GM23338 (cell line): ENCODE measurements around the gene STK24. TPM values are rescaled to one million over a fixed set of nuclear protein-coding genes. Genes with fewer than 3 reads are reported as not detected.

ENCODE experiments used
- ATAC-seq: fragments of 200-7000 bp; cut with Tn5 transposase; 3 replicates; pipeline ENCODE4 v1.9.1; 2020
- DNase-seq: peaks from one replicate; pipeline ENCODE4 v3.0.0-alpha.2; 2015; ENCODE audit warnings: low spot score
- H2AFZ ChIP-seq: fragments of 200-600 bp; sonication (generic); 2 replicates; pipeline ENCODE4 v1.8.0; 2016; ENCODE audit warnings: antibody characterized with exemption, mild to moderate bottlenecking, moderate library complexity
- H3F3A ChIP-seq: fragments of 200-600 bp; sonication (generic); replicated peaks from 2 replicates; pipeline ENCODE4 v1.8.0; 2017; ENCODE audit warnings: antibody characterized with exemption, mixed run types, low read depth
- H3K27ac ChIP-seq: fragments of 200-600 bp; sonication (generic); 2 replicates; pipeline ENCODE4 v1.6.1; 2016; ENCODE audit warnings: low read depth
- H3K27me3 ChIP-seq: fragments of 200-600 bp; sonication (generic); 2 replicates; pipeline ENCODE4 v1.8.0; 2016; ENCODE audit warnings: mild to moderate bottlenecking, mixed run types, moderate library complexity; ENCODE audit not compliant: insufficient read depth
- H3K36me3 ChIP-seq: fragments of 200-600 bp; sonication (generic); 2 replicates; pipeline ENCODE4 v1.8.0; 2016; ENCODE audit warnings: mild to moderate bottlenecking; ENCODE audit not compliant: insufficient read depth
- H3K4me1 ChIP-seq: fragments of 200-600 bp; sonication (generic); 2 replicates; pipeline ENCODE4 v1.8.0; 2016; ENCODE audit warnings: mild to moderate bottlenecking, moderate library complexity; ENCODE audit not compliant: insufficient read depth
- H3K4me2 ChIP-seq: fragments of 200-600 bp; sonication (generic); 2 replicates; pipeline ENCODE4 v1.7.1; 2017; ENCODE audit warnings: mixed run types
- H3K4me3 ChIP-seq: fragments of 200-600 bp; sonication (generic); 2 replicates; pipeline ENCODE4 v1.6.1; 2016; ENCODE audit warnings: mixed run types
- H3K79me2 ChIP-seq: fragments of 200-600 bp; sonication (generic); replicated peaks from 2 replicates; pipeline ENCODE4 v1.8.0; 2017; ENCODE audit warnings: mild to moderate bottlenecking; ENCODE audit not compliant: insufficient read depth
- H3K9me2 ChIP-seq: fragments of 200-600 bp; sonication (generic); 2 replicates; pipeline ENCODE4 v1.8.0; 2017; ENCODE audit not compliant: insufficient read depth
- H4K20me1 ChIP-seq: fragments of 200-600 bp; sonication (generic); replicated peaks from 2 replicates; pipeline ENCODE4 v1.8.0; 2017; ENCODE audit warnings: mild to moderate bottlenecking; ENCODE audit not compliant: insufficient read depth
- H3K27ac Mint-ChIP-seq: 2 replicates; pipeline ENCODE4 v1.8.0; 2020; ENCODE audit warnings: inconsistent platforms, mild to moderate bottlenecking, moderate library complexity, mixed read lengths
- H3K27me3 Mint-ChIP-seq: 3 replicates; pipeline ENCODE4 v1.8.0; 2022; ENCODE audit warnings: low read depth, mild to moderate bottlenecking, moderate library complexity, mixed read lengths, inconsistent platforms; ENCODE audit not compliant: insufficient read depth, poor library complexity
- H3K36me3 Mint-ChIP-seq: 3 replicates; pipeline ENCODE4 v1.8.0; 2021; ENCODE audit warnings: low read depth, mild to moderate bottlenecking, inconsistent platforms, moderate library complexity, mixed read lengths
- H3K4me1 Mint-ChIP-seq: 3 replicates; pipeline ENCODE4 v1.8.0; 2020; ENCODE audit warnings: mild to moderate bottlenecking, inconsistent platforms, mixed read lengths
- H3K4me3 Mint-ChIP-seq: 3 replicates; pipeline ENCODE4 v1.8.0; 2021; ENCODE audit warnings: moderate library complexity, mild to moderate bottlenecking, inconsistent platforms, mixed read lengths
- H3K9me3 Mint-ChIP-seq: 3 replicates; pipeline ENCODE4 v1.8.0; 2020; ENCODE audit warnings: moderate library complexity, mild to moderate bottlenecking, inconsistent platforms, mixed read lengths
- CREB1 ChIP-seq: fragments of 250-450 bp; sonication (Bioruptor Pico); IDR thresholded peaks from 2 replicates; pipeline ENCODE4 v1.5.0; 2020; ENCODE audit warnings: low read depth, mild to moderate bottlenecking, moderate library complexity
- CTCF ChIP-seq, 2 experiments: fragments of 200-600 bp in 1 of 2; sonication (generic) in 1 of 2; conservative IDR thresholded peaks; 2 replicates each; pipeline versions ENCODE4 v1.5.1 to v1.6.1; 2016 to 2017; ENCODE audit warnings: antibody characterized with exemption in 2 of 2, low read depth in 2 of 2, mild to moderate bottlenecking in 2 of 2, moderate library complexity in 1 of 2
- ETS1 ChIP-seq: IDR thresholded peaks from 2 replicates; pipeline ENCODE4 v1.6.1; 2016; ENCODE audit warnings: antibody characterized with exemption
- EZH2 ChIP-seq: fragments of 200-600 bp; sonication (generic); IDR thresholded peaks from one replicate; pipeline ENCODE4 v1.8.0; 2017; ENCODE audit warnings: antibody characterized with exemption, mild to moderate bottlenecking, low read depth; ENCODE audit not compliant: unreplicated experiment
- EZH2phosphoT487 ChIP-seq: fragments of 200-600 bp; sonication (generic); IDR thresholded peaks from one replicate; pipeline ENCODE4 v1.8.1; 2018; ENCODE audit warnings: antibody characterized with exemption; ENCODE audit not compliant: unreplicated experiment
- JUNB ChIP-seq: IDR thresholded peaks from one replicate; pipeline ENCODE4 v1.6.1; 2016; ENCODE audit warnings: antibody characterized with exemption; ENCODE audit not compliant: unreplicated experiment
- NANOG ChIP-seq: IDR thresholded peaks from 2 replicates; pipeline ENCODE4 v1.6.1; 2016; ENCODE audit warnings: antibody characterized with exemption, borderline replicate concordance
- POLR2AphosphoS5 ChIP-seq: IDR thresholded peaks from 2 replicates; pipeline ENCODE4 v1.6.1; 2016; ENCODE audit warnings: antibody characterized with exemption, low read depth
- REST ChIP-seq: IDR thresholded peaks from one replicate; pipeline ENCODE4 v1.6.1; 2018; ENCODE audit warnings: antibody characterized with exemption; ENCODE audit not compliant: unreplicated experiment
- STAT1 ChIP-seq: IDR thresholded peaks from one replicate; pipeline ENCODE4 v1.6.1; 2016; ENCODE audit warnings: antibody characterized with exemption; ENCODE audit not compliant: unreplicated experiment
- ZNF114 ChIP-seq: fragments of 250-450 bp; sonication (Bioruptor Pico); IDR thresholded peaks from 2 replicates; pipeline ENCODE4 v1.5.0; 2020; ENCODE audit warnings: mild to moderate bottlenecking, moderate library complexity
- ZNF331 ChIP-seq: fragments of 250-450 bp; sonication (Bioruptor Pico); IDR thresholded peaks from 2 replicates; pipeline ENCODE4 v1.5.0; 2020; ENCODE audit warnings: low read depth, mild to moderate bottlenecking, moderate library complexity
- polyA plus RNA-seq: library from polyadenylated mRNA; unstranded; fragments of >200 nt; fragmentation: Nextera tagmentation; extraction: Ambion mirVana; gene quantifications from 2 replicates; pipeline ENCODE4 v1.2.1, GENCODE V29; 2016
- total RNA-seq: library from RNA; depleted of rRNA; stranded (reverse); fragments of >200 nt; shearing (Covaris generic); gene quantifications from 2 replicates; pipeline ENCODE4 v1.2.3, GENCODE V29; 2014
- TF ChIP-seq, protein P1 (sequence below): fragments of 250-450 bp; sonication (Bioruptor Pico); IDR thresholded peaks from 2 replicates; pipeline ENCODE4 v1.5.0; 2020; ENCODE audit warnings: mild to moderate bottlenecking, moderate library complexity

Gene STK24
- total and polyA plus RNA-seq, 2 experiments from 2014 or later = 56.5 to 144 TPM

DNA sequence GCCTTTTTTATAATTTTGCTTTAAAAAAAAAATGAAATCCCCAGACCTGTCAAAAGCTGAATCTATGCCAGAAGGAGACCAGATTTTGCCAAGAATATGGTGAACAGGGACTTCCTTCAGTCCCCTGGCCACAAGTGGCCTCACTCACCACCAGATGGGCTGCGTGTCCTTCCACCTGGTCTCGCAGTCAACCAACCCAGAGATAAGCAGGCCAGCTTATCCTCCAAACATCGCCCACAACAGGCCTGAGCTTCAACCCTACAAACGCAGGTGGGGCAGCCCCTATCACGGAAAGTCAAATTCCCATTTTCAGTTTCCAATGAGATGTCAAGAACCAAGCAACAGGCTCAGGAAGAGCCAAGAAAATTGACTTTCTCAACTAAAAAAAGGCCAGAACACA, 30.5 kb downstream of the STK24 start:
- no peaks in the 10 kb centered on the region for H3K27me3 ChIP-seq
- peaks cover 6% of the 10 kb centered on the region for H3K27me3 Mint-ChIP-seq
- no peak overlapping the region for H3K4me3 ChIP-seq
- peaks cover 33% of the 10 kb centered on the region for H3K4me1 ChIP-seq
- ATAC-seq = no peak
- no peaks in the 10 kb centered on the region for H3K36me3 ChIP-seq
- H3K4me3 Mint-ChIP-seq = no peak overlapping the region; the same call in 2 of the 3 replicates
- H3K27ac Mint-ChIP-seq = peak overlapping the region; percentile 56
- H3K79me2 ChIP-seq = peaks cover 100% of the 10 kb centered on the region
- peaks cover 55% of the 10 kb centered on the region for H4K20me1 ChIP-seq
- no peak overlapping the region for H3K4me2 ChIP-seq
- H3F3A ChIP-seq = no peaks in the 10 kb centered on the region
- TF ChIP-seq CREB1 (CRISPR knock-in tag) (no peak), ETS1 (no peak), ZNF114 (CRISPR knock-in tag) (no peak), STAT1 (no peak), JUNB (no peak), REST (no peak), EZH2 (no peak), CTCF (conservative IDR thresholded peaks at IDR 0.05; ENCODE audit: low read depth in 2 of 2) (no peak; a peak in 1 of 4 replicates), NANOG (no peak), ZNF331 (CRISPR knock-in tag) (no peak), EZH2phosphoT487 (no peak), POLR2AphosphoS5 (no peak)
- TF ChIP-seq, protein P1, sequence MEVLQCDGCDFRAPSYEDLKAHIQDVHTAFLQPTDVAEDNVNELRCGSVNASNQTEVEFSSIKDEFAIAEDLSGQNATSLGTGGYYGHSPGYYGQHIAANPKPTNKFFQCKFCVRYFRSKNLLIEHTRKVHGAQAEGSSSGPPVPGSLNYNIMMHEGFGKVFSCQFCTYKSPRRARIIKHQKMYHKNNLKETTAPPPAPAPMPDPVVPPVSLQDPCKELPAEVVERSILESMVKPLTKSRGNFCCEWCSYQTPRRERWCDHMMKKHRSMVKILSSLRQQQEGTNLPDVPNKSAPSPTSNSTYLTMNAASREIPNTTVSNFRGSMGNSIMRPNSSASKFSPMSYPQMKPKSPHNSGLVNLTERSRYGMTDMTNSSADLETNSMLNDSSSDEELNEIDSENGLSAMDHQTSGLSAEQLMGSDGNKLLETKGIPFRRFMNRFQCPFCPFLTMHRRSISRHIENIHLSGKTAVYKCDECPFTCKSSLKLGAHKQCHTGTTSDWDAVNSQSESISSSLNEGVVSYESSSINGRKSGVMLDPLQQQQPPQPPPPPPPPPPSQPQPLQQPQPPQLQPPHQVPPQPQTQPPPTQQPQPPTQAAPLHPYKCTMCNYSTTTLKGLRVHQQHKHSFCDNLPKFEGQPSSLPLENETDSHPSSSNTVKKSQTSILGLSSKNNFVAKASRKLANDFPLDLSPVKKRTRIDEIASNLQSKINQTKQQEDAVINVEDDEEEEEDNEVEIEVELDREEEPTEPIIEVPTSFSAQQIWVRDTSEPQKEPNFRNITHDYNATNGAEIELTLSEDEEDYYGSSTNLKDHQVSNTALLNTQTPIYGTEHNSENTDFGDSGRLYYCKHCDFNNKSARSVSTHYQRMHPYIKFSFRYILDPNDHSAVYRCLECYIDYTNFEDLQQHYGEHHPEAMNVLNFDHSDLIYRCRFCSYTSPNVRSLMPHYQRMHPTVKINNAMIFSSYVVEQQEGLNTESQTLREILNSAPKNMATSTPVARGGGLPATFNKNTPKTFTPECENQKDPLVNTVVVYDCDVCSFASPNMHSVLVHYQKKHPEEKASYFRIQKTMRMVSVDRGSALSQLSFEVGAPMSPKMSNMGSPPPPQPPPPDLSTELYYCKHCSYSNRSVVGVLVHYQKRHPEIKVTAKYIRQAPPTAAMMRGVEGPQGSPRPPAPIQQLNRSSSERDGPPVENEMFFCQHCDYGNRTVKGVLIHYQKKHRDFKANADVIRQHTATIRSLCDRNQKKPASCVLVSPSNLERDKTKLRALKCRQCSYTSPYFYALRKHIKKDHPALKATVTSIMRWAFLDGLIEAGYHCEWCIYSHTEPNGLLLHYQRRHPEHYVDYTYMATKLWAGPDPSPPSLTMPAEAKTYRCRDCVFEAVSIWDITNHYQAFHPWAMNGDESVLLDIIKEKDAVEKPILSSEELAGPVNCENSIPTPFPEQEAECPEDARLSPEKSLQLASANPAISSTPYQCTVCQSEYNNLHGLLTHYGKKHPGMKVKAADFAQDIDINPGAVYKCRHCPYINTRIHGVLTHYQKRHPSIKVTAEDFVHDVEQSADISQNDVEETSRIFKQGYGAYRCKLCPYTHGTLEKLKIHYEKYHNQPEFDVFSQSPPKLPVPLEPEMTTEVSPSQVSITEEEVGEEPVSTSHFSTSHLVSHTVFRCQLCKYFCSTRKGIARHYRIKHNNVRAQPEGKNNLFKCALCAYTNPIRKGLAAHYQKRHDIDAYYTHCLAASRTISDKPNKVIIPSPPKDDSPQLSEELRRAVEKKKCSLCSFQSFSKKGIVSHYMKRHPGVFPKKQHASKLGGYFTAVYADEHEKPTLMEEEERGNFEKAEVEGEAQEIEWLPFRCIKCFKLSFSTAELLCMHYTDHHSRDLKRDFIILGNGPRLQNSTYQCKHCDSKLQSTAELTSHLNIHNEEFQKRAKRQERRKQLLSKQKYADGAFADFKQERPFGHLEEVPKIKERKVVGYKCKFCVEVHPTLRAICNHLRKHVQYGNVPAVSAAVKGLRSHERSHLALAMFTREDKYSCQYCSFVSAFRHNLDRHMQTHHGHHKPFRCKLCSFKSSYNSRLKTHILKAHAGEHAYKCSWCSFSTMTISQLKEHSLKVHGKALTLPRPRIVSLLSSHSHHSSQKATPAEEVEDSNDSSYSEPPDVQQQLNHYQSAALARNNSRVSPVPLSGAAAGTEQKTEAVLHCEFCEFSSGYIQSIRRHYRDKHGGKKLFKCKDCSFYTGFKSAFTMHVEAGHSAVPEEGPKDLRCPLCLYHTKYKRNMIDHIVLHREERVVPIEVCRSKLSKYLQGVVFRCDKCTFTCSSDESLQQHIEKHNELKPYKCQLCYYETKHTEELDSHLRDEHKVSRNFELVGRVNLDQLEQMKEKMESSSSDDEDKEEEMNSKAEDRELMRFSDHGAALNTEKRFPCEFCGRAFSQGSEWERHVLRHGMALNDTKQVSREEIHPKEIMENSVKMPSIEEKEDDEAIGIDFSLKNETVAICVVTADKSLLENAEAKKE (CRISPR knock-in tag) = no peak
- H2AFZ ChIP-seq = no peak overlapping the region
- H3K4me1 Mint-ChIP-seq = peaks cover 60% of the 10 kb centered on the region
- peaks cover 25% of the 10 kb centered on the region for H3K36me3 Mint-ChIP-seq
- H3K9me2 ChIP-seq = no peaks in the 10 kb centered on the region
- H3K27ac ChIP-seq = peak overlapping the region; percentile 64
- no peak for DNase-seq
- H3K9me3 Mint-ChIP-seq = peaks cover 3% of the 10 kb centered on the region; the same call in 1 of the 3 replicates
